ENCODE data around the gene GALNT17. TPM values are rescaled to one million over a fixed set of nuclear protein-coding genes. Genes with fewer than 3 reads are reported as not detected.

Gene GALNT17
- total and polyA plus RNA-seq, 11 donors: 16.9 to 116 (median 73.1) TPM

DNA sequence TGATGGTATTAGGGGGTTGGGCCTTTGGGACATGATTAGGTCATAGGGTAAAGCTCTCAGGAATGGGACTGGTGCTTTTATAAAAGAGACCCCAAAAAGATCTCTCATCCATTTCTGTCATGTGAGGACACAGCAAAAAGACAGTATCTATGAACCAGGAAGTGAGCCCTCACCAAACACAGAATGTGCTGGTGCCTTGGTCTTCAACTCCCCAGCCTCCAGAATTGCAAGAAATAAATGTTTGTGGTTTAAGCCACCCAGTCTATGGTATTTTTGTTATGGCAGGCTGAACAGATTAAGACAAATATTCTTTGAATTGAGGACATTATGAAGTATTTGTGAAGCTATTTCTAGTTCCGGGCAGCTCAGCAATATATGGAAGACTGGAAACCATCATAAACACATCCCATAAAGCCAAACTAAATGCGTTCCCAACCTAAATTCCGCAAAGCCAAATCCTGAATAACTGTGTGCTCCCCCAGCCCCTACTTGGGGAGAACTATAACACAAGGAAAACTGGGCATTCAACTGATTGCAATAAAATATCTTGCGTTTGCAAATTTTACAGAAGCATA lies 153.7 kb downstream of the GALNT17 start:
- DNase-seq: no peak
- intact Hi-C loops (cut with DNase I): no loop called here
- no peak for ATAC-seq
- Histone ChIP-seq H3K36me3 (no peaks in the 10 kb centered on the region), H3K4me1 (peaks cover 0 to 23% (median 1%) of the 10 kb centered on the region in 12 donors), H3K4me3 (no peak overlapping the region), H3K27me3 (no peaks in the 10 kb centered on the region), H3K9me3 (no peaks in the 10 kb centered on the region), H3K27ac (peak overlapping the region in 1 of 12 donors; percentile 45)
- WGBS, 4 donors: 73 to 87% (median 78%) methylated on average over 4 of the region's 4 CpGs
- no peak for TF ChIP-seq POLR2A (IDR thresholded peaks at IDR 0.05)
- TF ChIP-seq, protein P1, sequence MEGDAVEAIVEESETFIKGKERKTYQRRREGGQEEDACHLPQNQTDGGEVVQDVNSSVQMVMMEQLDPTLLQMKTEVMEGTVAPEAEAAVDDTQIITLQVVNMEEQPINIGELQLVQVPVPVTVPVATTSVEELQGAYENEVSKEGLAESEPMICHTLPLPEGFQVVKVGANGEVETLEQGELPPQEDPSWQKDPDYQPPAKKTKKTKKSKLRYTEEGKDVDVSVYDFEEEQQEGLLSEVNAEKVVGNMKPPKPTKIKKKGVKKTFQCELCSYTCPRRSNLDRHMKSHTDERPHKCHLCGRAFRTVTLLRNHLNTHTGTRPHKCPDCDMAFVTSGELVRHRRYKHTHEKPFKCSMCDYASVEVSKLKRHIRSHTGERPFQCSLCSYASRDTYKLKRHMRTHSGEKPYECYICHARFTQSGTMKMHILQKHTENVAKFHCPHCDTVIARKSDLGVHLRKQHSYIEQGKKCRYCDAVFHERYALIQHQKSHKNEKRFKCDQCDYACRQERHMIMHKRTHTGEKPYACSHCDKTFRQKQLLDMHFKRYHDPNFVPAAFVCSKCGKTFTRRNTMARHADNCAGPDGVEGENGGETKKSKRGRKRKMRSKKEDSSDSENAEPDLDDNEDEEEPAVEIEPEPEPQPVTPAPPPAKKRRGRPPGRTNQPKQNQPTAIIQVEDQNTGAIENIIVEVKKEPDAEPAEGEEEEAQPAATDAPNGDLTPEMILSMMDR (IDR thresholded peaks at IDR 0.05): no peak

DNA sequence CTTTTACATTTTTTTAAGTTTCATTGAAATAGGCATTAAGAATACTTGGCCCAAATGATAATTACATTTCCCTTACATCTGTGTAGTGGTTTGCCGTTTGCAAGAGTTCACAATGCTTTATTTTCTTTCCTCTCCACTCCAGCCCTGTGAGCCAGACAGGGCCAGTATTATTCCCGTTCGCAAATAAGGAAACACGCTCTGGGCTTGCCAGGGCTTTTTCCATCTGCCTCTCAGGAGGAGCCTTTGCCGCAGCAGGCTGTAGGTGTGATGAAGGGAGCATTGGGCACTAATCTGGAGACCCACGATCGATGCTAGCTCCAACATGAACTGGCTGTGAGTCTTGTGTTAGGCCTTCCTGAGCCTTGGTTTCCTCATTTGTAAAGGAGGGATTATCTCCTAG lies 154.4 kb downstream of the GALNT17 start:
- DNase-seq (peak in 3 of 5 donors; percentile 19 to 64 (median 51)), ATAC-seq (peak; percentile 72 to 90 (median 82))
- H3K36me3 ChIP-seq: no peaks in the 10 kb centered on the region
- 40 to 62% (median 46%) methylated on average over 7 of the region's 7 CpGs for WGBS, 4 donors
- H3K27ac ChIP-seq: peak overlapping the region in 5 of 12 donors; percentile 24 to 49 (median 37)
- peaks cover 0 to 23% (median 1%) of the 10 kb centered on the region in 12 donors for H3K4me1 ChIP-seq
- no peaks in the 10 kb centered on the region for H3K27me3 ChIP-seq
- intact Hi-C loops (cut with DNase I): no loop called here
- H3K4me3 ChIP-seq: no peak overlapping the region
- TF ChIP-seq, protein P1 (IDR thresholded peaks at IDR 0.05): no peak
- no peak for TF ChIP-seq POLR2A (IDR thresholded peaks at IDR 0.05)
- no peaks in the 10 kb centered on the region for H3K9me3 ChIP-seq

DNA sequence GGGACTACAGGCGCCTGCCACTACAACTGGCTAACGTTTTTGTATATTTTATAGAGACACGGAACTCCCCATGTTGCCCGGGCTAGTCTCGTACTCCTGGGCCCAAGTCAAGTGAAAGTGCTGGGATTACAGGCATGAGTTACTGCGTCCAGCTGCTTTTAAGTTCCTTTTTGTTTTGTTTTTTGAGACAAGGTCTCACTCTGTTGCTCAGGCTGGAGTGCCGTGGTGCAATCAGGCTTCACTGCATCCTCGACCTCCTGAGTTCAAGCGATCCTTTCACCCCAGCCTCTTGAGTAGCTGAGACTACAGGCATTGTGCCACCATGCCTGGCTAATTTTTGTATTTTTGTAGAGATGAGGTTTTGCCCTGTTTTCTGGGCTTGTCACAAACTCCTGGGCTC lies 155.0 kb downstream of the GALNT17 start:
- Histone ChIP-seq H3K4me1 (peaks cover 0 to 23% (median 1%) of the 10 kb centered on the region in 12 donors), H3K27ac (peak overlapping the region in 5 of 12 donors; percentile 24 to 49 (median 37)), H3K4me3 (no peak overlapping the region), H3K9me3 (no peaks in the 10 kb centered on the region), H3K36me3 (no peaks in the 10 kb centered on the region), H3K27me3 (no peaks in the 10 kb centered on the region)
- TF ChIP-seq, protein P1 (IDR thresholded peaks at IDR 0.05): no peak
- TF ChIP-seq POLR2A (IDR thresholded peaks at IDR 0.05): no peak
- ATAC-seq (no peak), DNase-seq (no peak)
- intact Hi-C loops (cut with DNase I): no loop called here
- WGBS, 4 donors: 72 to 83% (median 77%) methylated on average over 9 of the region's 9 CpGs

DNA sequence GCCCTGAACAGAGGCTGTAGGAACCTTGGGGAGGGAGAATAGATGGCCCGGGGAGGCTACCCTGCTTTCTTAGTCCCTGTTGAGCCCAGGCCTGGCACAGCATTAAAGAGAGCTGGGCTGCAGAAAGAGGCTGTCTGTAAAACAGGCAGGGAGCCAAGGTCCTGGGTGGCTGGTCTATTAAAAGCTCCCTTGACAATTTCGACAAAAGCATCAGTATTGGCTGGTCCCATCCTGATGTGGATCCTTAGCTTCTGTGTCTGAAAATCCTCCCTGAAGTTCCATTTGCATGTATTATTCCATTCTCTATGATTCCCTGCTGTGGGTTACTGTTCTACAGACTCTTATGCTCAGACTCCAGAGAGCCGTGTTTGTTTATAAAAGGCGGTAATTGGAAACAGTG lies 158.5 kb downstream of the GALNT17 start:
- peak; percentile 47 to 86 (median 76) for ATAC-seq
- peak overlapping the region in 3 of 12 donors; percentile 29 to 62 (median 31) for H3K27ac ChIP-seq
- peaks cover 0 to 23% (median 1%) of the 10 kb centered on the region in 12 donors for H3K4me1 ChIP-seq

More for the DNA sequence above, 158.5 kb downstream of the GALNT17 start:
- no peaks in the 10 kb centered on the region for H3K9me3 ChIP-seq
- intact Hi-C loops (cut with DNase I): no loop called here
- WGBS, 4 donors: 45 to 54% (median 51%) methylated on average over 4 of the region's 4 CpGs
- H3K27me3 ChIP-seq: no peaks in the 10 kb centered on the region
- no peak overlapping the region for H3K4me3 ChIP-seq
- no peaks in the 10 kb centered on the region for H3K36me3 ChIP-seq
- TF ChIP-seq POLR2A (IDR thresholded peaks at IDR 0.05): no peak
- TF ChIP-seq, protein P1 (IDR thresholded peaks at IDR 0.05): no peak
- DNase-seq: peak in 4 of 5 donors; percentile 51 to 78 (median 68)

All from heart left ventricle (tissue), 16 donors.